Measurements from ENCODE around the gene LRFN2. TPM values are rescaled to one million over a fixed set of nuclear protein-coding genes. Genes with fewer than 3 reads are reported as not detected.

The LRFN2 gene
- total RNA-seq, 4 donors from 2014 or later: 0.14 to 0.34 TPM; not detected in 2

DNA sequence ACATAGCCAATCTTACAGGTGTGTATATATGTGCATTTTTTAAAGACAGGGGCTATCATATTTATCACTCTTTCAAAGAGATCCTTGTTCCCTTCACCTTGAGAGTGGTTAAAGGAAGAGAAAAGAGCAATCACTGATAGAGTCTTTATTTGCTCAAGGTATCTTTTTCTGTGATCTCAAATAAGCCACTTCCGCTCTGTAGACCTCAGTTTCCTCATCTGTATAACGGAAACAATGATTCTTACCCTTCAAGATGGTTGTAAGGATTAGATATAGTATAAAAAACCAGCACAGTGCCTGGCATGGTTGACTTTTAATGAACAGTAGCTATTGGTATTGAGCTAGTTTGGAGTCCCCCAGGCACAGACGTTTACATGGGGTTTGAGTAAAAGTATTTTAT is 10.1 kb upstream of the LRFN2 start:
- TF ChIP-seq, protein P1, sequence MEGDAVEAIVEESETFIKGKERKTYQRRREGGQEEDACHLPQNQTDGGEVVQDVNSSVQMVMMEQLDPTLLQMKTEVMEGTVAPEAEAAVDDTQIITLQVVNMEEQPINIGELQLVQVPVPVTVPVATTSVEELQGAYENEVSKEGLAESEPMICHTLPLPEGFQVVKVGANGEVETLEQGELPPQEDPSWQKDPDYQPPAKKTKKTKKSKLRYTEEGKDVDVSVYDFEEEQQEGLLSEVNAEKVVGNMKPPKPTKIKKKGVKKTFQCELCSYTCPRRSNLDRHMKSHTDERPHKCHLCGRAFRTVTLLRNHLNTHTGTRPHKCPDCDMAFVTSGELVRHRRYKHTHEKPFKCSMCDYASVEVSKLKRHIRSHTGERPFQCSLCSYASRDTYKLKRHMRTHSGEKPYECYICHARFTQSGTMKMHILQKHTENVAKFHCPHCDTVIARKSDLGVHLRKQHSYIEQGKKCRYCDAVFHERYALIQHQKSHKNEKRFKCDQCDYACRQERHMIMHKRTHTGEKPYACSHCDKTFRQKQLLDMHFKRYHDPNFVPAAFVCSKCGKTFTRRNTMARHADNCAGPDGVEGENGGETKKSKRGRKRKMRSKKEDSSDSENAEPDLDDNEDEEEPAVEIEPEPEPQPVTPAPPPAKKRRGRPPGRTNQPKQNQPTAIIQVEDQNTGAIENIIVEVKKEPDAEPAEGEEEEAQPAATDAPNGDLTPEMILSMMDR (IDR thresholded peaks at IDR 0.05): no peak
- TF ChIP-seq POLR2A (IDR thresholded peaks at IDR 0.05): no peak
- no peak for DNase-seq
- Histone ChIP-seq H3K4me3 (no peak overlapping the region), H3K4me1 (no peaks in the 10 kb centered on the region), H3K27ac (no peak overlapping the region), H3K36me3 (no peaks in the 10 kb centered on the region), H3K27me3 (no peaks in the 10 kb centered on the region), H3K9me3 (no peaks in the 10 kb centered on the region)
- intact Hi-C loops (cut with DNase I; ENCODE audit: low total_unique reads): no loop called here

DNA sequence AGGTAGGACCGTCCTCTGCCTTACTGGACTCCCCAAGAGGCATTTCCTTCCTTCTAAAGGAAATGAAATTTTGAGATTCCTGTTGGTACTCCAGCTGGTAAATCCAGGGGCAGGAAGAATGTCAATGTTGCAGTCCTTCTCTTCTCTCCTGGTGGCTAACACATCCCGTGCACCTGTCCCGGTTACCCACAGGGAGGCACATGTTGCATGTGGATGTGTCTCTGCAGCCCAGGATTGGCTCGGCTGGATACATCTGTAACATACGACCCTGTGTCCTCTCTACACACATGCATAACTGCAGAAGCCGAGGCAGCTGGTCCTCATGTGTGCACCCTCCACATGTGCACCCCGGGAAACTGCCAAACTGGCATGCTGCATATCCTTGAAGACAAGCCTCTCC is 1.3 kb upstream of the LRFN2 start:
- TF ChIP-seq POLR2A (IDR thresholded peaks at IDR 0.05): no peak
- TF ChIP-seq, protein P1 (IDR thresholded peaks at IDR 0.05): no peak
- no peaks in the 10 kb centered on the region for H3K27me3 ChIP-seq
- intact Hi-C loops (cut with DNase I; ENCODE audit: low total_unique reads): no loop called here

DNA sequence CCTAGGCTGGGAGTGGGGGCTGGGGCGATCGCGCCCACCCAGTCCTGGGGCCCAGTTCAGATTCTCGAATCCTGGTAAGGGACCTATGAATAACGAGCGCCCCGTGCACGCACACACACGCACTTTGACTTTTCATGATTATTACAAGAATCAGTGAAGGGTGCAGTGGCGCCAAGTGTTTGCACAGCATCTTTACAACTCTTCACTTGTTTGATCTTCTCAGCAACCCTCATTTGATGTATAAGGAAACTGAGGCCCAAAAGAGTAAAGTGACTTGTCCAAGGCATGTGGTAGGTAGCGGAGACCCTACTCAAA is 863 bp upstream of the LRFN2 start:
- Histone ChIP-seq H3K4me3 (peak overlapping the region in 1 of 2 donors; percentile 50), H3K36me3 (no peaks in the 10 kb centered on the region), H3K27me3 (no peaks in the 10 kb centered on the region), H3K9me3 (no peaks in the 10 kb centered on the region), H3K4me1 (no peaks in the 10 kb centered on the region), H3K27ac (no peak overlapping the region)
- DNase-seq: no peak
- intact Hi-C loops (cut with DNase I; ENCODE audit: low total_unique reads): no loop called here
- TF ChIP-seq, protein P1 (IDR thresholded peaks at IDR 0.05): peak in 1 of 4 experiments; percentile 10
- no peak for TF ChIP-seq POLR2A (IDR thresholded peaks at IDR 0.05)

More for the DNA sequence above, 1.3 kb upstream of the LRFN2 start:
- Histone ChIP-seq H3K4me1 (no peaks in the 10 kb centered on the region), H3K4me3 (no peak overlapping the region), H3K36me3 (no peaks in the 10 kb centered on the region), H3K27ac (no peak overlapping the region), H3K9me3 (no peaks in the 10 kb centered on the region)
- no peak for DNase-seq

DNA sequence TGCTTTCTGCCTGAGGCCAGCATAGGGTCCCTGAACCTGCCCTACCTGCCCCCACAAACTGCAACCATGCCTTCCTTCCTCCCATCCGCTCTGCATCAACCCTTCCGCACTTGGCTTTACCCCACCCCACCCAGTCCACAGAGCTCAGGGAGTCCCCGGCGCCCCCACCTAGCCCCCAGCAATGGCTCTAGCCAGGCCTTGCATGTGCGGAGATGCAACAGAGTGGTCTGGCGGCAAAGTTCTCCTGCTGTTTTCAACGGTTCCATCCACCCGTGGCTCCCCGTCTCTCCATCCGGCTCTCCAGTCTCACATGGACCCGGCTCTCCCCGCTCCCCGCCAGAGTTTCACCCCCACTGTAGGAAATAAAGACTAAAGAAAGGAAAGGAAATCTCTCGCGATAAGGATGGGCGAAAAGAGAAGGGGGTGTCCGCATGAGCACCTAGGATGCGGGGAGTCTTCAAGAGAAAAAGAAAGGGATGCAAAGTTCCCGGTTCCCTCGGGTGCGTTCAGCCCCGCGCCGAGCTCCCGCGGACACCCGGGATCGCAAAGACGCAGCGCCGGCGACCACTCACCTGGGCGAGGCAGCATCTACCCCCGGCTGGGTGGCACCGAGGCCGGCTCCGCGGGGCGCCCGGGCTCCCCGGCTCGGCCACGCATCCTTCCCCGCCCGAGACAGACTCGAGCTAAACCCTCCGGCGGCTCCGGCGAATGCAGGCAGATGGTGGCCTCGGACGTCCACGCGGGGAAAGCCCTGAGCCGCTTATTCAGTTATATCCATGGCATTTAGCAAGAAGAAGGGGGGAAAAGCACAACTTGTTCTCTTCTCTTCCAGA is 579 bp downstream of the LRFN2 start:
- TF ChIP-seq, protein P1 (IDR thresholded peaks at IDR 0.05): no peak
- TF ChIP-seq POLR2A (IDR thresholded peaks at IDR 0.05): no peak
- Histone ChIP-seq H3K9me3 (no peaks in the 10 kb centered on the region), H3K27me3 (no peaks in the 10 kb centered on the region), H3K4me1 (no peaks in the 10 kb centered on the region), H3K27ac (peak overlapping the region in 1 of 2 donors; percentile 62), H3K4me3 (peak overlapping the region; percentile 30 to 50), H3K36me3 (no peaks in the 10 kb centered on the region)
- DNase-seq: no peak
- intact Hi-C loops (cut with DNase I; ENCODE audit: low total_unique reads): no loop called here

DNA sequence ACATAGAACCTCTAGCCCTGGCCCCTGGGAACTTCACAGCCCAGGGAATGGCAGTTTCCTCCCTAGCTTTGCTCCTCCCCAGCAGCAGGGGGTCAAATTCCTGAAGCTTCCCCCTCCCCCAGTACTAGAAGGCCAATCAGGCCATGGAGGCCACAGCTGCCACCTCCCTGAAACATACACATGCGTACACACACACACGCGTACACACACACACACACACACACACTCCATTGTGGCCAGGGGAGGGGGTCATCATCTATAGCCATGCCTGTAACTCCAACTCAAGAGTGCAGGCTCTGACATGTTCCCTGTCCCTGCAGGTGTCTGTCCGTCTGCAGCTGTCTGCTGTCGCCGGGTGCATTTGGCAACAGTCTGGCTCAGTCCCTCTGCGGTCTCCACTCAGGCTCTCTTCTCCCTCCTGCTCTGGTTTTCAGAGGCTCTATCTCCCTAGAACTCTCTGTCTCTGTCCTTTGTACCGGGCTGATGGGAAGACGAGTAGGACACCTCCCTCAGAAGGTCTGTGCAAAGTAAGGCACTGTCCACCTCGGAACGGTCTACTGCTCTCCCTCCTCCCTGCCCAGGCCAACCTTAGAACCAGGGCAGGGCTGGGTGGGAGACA is 1.4 kb downstream of the LRFN2 start:
- H3K27me3 ChIP-seq: no peaks in the 10 kb centered on the region
- intact Hi-C loops (cut with DNase I; ENCODE audit: low total_unique reads): no loop called here

More for the DNA sequence above, 1.4 kb downstream of the LRFN2 start:
- Histone ChIP-seq H3K36me3 (no peaks in the 10 kb centered on the region), H3K27ac (no peak overlapping the region), H3K4me3 (no peak overlapping the region), H3K9me3 (no peaks in the 10 kb centered on the region), H3K4me1 (no peaks in the 10 kb centered on the region)
- TF ChIP-seq, protein P1 (IDR thresholded peaks at IDR 0.05): no peak
- no peak for TF ChIP-seq POLR2A (IDR thresholded peaks at IDR 0.05)
- no peak for DNase-seq
